ENCODE measurements around the gene IGSF8.

GRCh38 chr1:160130486-160130885, 32.1 kb upstream of the IGSF8 start:
- TF ChIP-seq, protein P1, sequence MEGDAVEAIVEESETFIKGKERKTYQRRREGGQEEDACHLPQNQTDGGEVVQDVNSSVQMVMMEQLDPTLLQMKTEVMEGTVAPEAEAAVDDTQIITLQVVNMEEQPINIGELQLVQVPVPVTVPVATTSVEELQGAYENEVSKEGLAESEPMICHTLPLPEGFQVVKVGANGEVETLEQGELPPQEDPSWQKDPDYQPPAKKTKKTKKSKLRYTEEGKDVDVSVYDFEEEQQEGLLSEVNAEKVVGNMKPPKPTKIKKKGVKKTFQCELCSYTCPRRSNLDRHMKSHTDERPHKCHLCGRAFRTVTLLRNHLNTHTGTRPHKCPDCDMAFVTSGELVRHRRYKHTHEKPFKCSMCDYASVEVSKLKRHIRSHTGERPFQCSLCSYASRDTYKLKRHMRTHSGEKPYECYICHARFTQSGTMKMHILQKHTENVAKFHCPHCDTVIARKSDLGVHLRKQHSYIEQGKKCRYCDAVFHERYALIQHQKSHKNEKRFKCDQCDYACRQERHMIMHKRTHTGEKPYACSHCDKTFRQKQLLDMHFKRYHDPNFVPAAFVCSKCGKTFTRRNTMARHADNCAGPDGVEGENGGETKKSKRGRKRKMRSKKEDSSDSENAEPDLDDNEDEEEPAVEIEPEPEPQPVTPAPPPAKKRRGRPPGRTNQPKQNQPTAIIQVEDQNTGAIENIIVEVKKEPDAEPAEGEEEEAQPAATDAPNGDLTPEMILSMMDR (IDR thresholded peaks at IDR 0.05; ENCODE audit: insufficient read depth, low read depth, low read length) = no peak
- no peak for TF ChIP-seq EZH2 (IDR thresholded peaks at IDR 0.05; ENCODE audit: insufficient read depth, low read length)
